HepG2 (cell line): Measurements from ENCODE around the gene RNF149. TPM values are rescaled to one million over a fixed set of nuclear protein-coding genes. Genes with fewer than 3 reads are reported as not detected.

Source experiments
- CHD4 ChIP-seq: fragments of 200-600 bp; sonication (generic); IDR thresholded peaks from 2 replicates; pipeline ENCODE4 v1.7.0; 2017; ENCODE audit warnings: mild to moderate bottlenecking, low read length, borderline replicate concordance
- CREB1 ChIP-seq, 2 experiments: fragments of 450-650 bp in 1 of 2; IDR thresholded peaks; 2 replicates each; pipeline ENCODE4 v1.6.1; 2016 to 2017; ENCODE audit warnings: control low read depth in 1 of 2, mild to moderate bottlenecking in 1 of 2, missing compliant biosample characterization in 1 of 2, missing genetic modification characterization in 1 of 2
- DNMT1 ChIP-seq: sonication (generic); formaldehyde crosslinking; IDR thresholded peaks from 2 replicates; pipeline ENCODE4 v1.5.1; 2020; ENCODE audit warnings: mild to moderate bottlenecking, missing genetic modification reagents
- FOXK1 ChIP-seq: sonication (generic); formaldehyde crosslinking; IDR thresholded peaks from 2 replicates; pipeline ENCODE4 v1.4.0; 2020; ENCODE audit warnings: low read depth, missing genetic modification reagents, borderline replicate concordance
- STAT5B ChIP-seq: sonication (generic); formaldehyde crosslinking; IDR thresholded peaks from 2 replicates; pipeline ENCODE4 v1.4.0; 2020; ENCODE audit warnings: missing genetic modification reagents
- TCF7L2 ChIP-seq: IDR thresholded peaks from 2 replicates; pipeline ENCODE4 v1.6.1; 2011; ENCODE audit warnings: mild to moderate bottlenecking, low read depth, low read length, moderate library complexity
- ZMYM4 ChIP-seq: sonication (generic); formaldehyde crosslinking; IDR thresholded peaks from 2 replicates; pipeline ENCODE4 v1.8.1; 2023; ENCODE audit warnings: mild to moderate bottlenecking, missing genetic modification reagents
- ZNF292 ChIP-seq: sonication (generic); formaldehyde crosslinking; IDR thresholded peaks from 2 replicates; pipeline ENCODE4 v1.8.1; 2022; ENCODE audit warnings: mild to moderate bottlenecking, low read depth, missing genetic modification reagents, borderline replicate concordance
- polyA plus RNA-seq, 8 experiments: library from polyadenylated mRNA; depleted of rRNA in 3 of 8; stranded (reverse) in 7 of 8; unstranded in 1 of 8; fragments of >200 nt; fragmentation: Illumina TruSeq in 4 of 8; extraction: Trizol in 4 of 8; gene quantifications; 2 replicates each; pipeline versions ENCODE4 v1.2.1 to v1.2.3, GENCODE V29; 2011 to 2016; ENCODE audit warnings: low read depth in 4 of 8, missing spikeins in 1 of 8, mixed read lengths in 1 of 8; ENCODE audit not compliant: insufficient read depth in 1 of 8
- total RNA-seq, 5 experiments: library from RNA; depleted of rRNA; stranded (reverse); fragments of >200 nt; fragmentation: Illumina TruSeq; extraction: Trizol; gene quantifications; 2 replicates each; pipeline ENCODE4 v1.2.3, GENCODE V29; 2016; ENCODE audit warnings: low read depth in 1 of 5
- TF ChIP-seq, protein P1 (sequence below): sonication (generic); formaldehyde crosslinking; IDR thresholded peaks from 2 replicates; pipeline ENCODE4 v1.4.0; 2020; ENCODE audit warnings: mild to moderate bottlenecking, missing genetic modification reagents
- TF ChIP-seq, protein P2 (sequence below): sonication (generic); formaldehyde crosslinking; IDR thresholded peaks from 2 replicates; pipeline ENCODE4 v1.5.0; 2020; ENCODE audit warnings: mild to moderate bottlenecking, missing genetic modification reagents
- TF ChIP-seq, protein P3 (sequence below): IDR thresholded peaks from 2 replicates; pipeline ENCODE4 v1.6.1; 2016; ENCODE audit warnings: missing compliant biosample characterization, missing genetic modification reagents, borderline replicate concordance
- TF ChIP-seq, protein P4 (sequence below): IDR thresholded peaks from 2 replicates; pipeline ENCODE4 v1.6.1; 2016; ENCODE audit warnings: missing genetic modification reagents, missing compliant biosample characterization

Gene RNF149
- total and polyA plus RNA-seq, 2 of the 13 experiments (the other 11 are each of a cell fraction or from before 2014, with no cell fraction given) = 87.6 to 109 TPM

DNA sequence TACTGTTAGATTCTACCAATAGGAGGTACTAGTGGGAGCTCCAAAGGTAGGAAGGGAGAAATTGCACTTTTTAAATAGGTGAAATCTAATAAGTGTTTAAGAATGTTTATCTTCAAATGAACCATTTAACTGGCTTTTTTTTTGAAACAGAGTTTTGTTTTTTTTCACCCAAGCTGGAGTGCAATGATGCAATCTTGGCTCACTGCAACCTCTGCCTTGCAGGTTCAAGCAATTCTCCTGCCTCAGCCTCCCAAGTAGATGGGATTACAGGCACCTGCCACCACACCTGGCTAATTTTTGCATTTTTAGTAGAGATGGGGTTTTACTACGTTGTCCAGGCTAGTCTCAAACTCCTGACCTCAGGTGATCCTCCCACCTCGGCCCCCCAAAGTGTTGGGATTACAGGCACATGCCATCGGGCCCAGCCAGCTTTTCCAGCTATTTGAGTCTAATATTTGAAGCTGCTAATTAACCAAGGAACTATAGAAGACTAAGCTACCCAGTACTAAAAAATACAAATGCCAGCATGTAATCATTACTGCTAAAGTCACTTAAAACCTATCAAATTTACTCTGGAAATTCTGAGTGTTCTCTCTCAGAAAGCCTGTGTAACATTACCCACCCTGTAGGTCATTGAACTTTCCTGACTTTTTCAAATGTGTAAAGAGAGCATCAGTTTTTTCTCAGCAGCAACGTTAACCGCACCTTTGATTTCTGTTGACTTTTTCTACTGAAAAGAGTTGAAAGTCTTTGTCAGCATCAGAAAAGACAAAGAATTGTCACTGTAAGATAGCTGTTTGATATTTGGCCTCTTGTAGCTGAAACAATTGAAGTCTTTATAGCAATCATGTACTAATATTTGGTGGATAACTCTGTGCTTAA lies 24.6 kb upstream of the RNF149 start (continued):
- TF ChIP-seq STAT5B (no peak), TCF7L2 (peak; percentile 94), ZMYM4 (CRISPR knock-in tag) (0 out of 2 replicates have a peak, but pooled peaks have one; percentile 12), FOXK1 (CRISPR knock-in tag) (peak; percentile 38; the same call in 1 of the 2 replicates), CHD4 (peak; percentile 78; the same call in 1 of the 2 replicates), ZNF292 (CRISPR knock-in tag) (peak; percentile 10; the same call in 1 of the 2 replicates), CREB1 (IDR thresholded peaks at IDR 0.05) (no peak), CREB1 (CRISPR knock-in tag; IDR thresholded peaks at IDR 0.05) (peak; percentile 72), DNMT1 (CRISPR knock-in tag) (no peak)
- TF ChIP-seq, protein P1, sequence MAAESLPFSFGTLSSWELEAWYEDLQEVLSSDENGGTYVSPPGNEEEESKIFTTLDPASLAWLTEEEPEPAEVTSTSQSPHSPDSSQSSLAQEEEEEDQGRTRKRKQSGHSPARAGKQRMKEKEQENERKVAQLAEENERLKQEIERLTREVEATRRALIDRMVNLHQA (CRISPR knock-in tag) = no peak
- TF ChIP-seq, protein P2, sequence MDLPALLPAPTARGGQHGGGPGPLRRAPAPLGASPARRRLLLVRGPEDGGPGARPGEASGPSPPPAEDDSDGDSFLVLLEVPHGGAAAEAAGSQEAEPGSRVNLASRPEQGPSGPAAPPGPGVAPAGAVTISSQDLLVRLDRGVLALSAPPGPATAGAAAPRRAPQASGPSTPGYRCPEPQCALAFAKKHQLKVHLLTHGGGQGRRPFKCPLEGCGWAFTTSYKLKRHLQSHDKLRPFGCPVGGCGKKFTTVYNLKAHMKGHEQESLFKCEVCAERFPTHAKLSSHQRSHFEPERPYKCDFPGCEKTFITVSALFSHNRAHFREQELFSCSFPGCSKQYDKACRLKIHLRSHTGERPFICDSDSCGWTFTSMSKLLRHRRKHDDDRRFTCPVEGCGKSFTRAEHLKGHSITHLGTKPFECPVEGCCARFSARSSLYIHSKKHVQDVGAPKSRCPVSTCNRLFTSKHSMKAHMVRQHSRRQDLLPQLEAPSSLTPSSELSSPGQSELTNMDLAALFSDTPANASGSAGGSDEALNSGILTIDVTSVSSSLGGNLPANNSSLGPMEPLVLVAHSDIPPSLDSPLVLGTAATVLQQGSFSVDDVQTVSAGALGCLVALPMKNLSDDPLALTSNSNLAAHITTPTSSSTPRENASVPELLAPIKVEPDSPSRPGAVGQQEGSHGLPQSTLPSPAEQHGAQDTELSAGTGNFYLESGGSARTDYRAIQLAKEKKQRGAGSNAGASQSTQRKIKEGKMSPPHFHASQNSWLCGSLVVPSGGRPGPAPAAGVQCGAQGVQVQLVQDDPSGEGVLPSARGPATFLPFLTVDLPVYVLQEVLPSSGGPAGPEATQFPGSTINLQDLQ = no peak
- TF ChIP-seq, protein P3, sequence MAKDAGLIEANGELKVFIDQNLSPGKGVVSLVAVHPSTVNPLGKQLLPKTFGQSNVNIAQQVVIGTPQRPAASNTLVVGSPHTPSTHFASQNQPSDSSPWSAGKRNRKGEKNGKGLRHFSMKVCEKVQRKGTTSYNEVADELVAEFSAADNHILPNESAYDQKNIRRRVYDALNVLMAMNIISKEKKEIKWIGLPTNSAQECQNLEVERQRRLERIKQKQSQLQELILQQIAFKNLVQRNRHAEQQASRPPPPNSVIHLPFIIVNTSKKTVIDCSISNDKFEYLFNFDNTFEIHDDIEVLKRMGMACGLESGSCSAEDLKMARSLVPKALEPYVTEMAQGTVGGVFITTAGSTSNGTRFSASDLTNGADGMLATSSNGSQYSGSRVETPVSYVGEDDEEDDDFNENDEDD = no peak
- TF ChIP-seq, protein P4, sequence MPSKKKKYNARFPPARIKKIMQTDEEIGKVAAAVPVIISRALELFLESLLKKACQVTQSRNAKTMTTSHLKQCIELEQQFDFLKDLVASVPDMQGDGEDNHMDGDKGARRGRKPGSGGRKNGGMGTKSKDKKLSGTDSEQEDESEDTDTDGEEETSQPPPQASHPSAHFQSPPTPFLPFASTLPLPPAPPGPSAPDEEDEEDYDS (CRISPR knock-in tag) = peak; percentile 55
